ENCODE results near the gene RBM23. TPM values are rescaled to one million over a fixed set of nuclear protein-coding genes. Genes with fewer than 3 reads are reported as not detected.

The RBM23 gene
- total and polyA plus RNA-seq, 2 of the 8 experiments (the other 6 are each of a cell fraction or from before 2014, with no cell fraction given) = 41.2 to 43.3 TPM

- TF ChIP-seq FOSL1 (IDR thresholded peaks at IDR 0.05; ENCODE audit: insufficient read depth, low read depth, low read length) (no peak), CBX5 (IDR thresholded peaks at IDR 0.05; ENCODE audit: low read depth, low read length) (no peak), SIN3A (conservative IDR thresholded peaks at IDR 0.05 in 1 of 2, IDR thresholded peaks at IDR 0.05 in 1 of 2; ENCODE audit: low read depth in 1 of 2, low read length in 2 of 2) (peak in 1 of 2 experiments; percentile 66; a peak in 1 of 4 replicates), EP300 (IDR thresholded peaks at IDR 0.05; ENCODE audit: borderline replicate concordance in 1 of 2, low read depth in 2 of 2, low read length in 2 of 2) (no peak), CHD7 (IDR thresholded peaks at IDR 0.05; ENCODE audit: insufficient replicate concordance, low read length) (no peak), RBBP5 (IDR thresholded peaks at IDR 0.05; ENCODE audit: borderline replicate concordance, low read depth, low read length) (peak; percentile 67; the same call in 1 of the 2 replicates)
Observed at GRCh38 chr14:22852940-22853767, 65.8 kb downstream of the RBM23 start (continued).
